ENCODE data around the gene URAD. TPM values are rescaled to one million over a fixed set of nuclear protein-coding genes. Genes with fewer than 3 reads are reported as not detected.

Gene URAD
- polyA plus RNA-seq, 6 donors from 2014 or later: not detected

GRCh38 chr13:27972478-27972820 lies 16.0 kb downstream of the URAD start:
- no peak overlapping the region for H3K27ac Mint-ChIP-seq
- H3K4me3 Mint-ChIP-seq: no peak overlapping the region
- peaks cover 28 to 45% (median 42%) of the 10 kb centered on the region in 3 donors for H3K4me1 Mint-ChIP-seq
- H3K9me3 Mint-ChIP-seq: peaks cover 0 to 3% (median 0%) of the 10 kb centered on the region in 7 donors
- H3K27me3 Mint-ChIP-seq: peaks cover 67 to 96% (median 82%) of the 10 kb centered on the region in 3 donors
- ATAC-seq (ENCODE audit: low read depth in 2 of 2) (no peak), DNase-seq (no peak)
- H3K36me3 Mint-ChIP-seq: no peaks in the 10 kb centered on the region

DNA sequence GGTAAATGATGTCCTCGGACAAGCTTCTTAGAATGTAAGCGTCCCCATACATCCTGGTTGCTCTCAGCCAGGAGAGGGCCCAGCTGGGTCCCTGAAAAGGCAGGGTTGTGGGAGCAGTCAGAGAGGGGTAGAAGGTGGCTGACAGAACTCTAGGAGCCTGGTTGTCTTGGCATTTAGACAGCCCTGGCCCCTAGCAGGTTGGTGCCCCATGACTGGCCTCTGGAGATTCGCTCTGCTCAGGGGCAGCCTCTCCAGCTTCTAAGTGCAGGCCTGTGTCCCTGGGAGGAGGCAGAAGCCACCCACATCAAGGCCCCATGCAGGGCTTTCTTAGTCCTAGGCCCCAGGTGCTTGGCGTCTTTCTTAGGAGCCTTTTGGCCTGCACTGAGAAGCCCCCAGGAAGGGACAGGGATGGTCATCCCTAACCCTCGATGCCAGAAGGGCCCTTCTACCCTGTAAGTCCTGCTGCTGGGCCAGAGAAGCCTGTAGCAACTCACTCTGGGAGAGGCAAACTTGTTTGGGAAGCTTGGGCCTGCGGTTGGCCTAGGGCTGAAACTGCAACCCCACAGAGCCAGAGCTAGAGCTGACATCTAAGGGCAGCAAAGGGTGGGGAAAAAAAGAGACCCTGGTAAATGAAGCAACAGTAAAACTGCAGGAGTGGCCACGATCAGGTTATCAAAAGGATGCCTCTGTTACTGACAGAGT lies 16.6 kb downstream of the URAD start:
- no peak for ATAC-seq (ENCODE audit: low read depth in 2 of 2)
- Mint-ChIP-seq H3K4me3 (peak overlapping the region in 3 of 8 donors; percentile 19 to 28 (median 25)), H3K27ac (no peak overlapping the region)

DNA sequence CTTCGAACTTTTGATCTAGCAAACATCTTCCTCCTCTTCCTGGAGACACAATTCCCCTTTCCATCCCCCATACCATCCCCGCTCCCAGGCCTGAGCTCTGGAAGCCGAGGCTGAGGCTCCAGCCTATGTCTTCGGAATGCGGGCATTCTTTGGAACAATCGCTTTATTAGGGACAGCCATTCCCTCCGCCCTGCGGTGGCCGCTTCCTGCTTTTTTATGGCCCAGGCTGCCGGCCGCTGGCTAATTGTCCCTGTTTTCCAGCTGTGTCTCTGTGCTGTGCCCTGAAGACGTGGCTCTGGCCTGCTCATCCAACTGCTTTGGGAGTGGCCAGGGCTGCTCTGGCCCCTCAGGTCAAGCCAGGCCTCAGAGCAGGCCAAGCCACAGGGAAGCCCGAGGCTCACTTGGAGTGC lies 17.3 kb downstream of the URAD start:
- peaks cover 0 to 3% (median 0%) of the 10 kb centered on the region in 7 donors for H3K9me3 Mint-ChIP-seq
- ATAC-seq (ENCODE audit: low read depth in 2 of 2) (no peak), DNase-seq (no peak)
- H3K27ac Mint-ChIP-seq: no peak overlapping the region
- H3K36me3 Mint-ChIP-seq: no peaks in the 10 kb centered on the region
- H3K4me3 Mint-ChIP-seq: peak overlapping the region in 3 of 8 donors; percentile 19 to 56 (median 28)
- peaks cover 63 to 96% (median 86%) of the 10 kb centered on the region in 3 donors for H3K27me3 Mint-ChIP-seq
- peaks cover 35 to 52% (median 46%) of the 10 kb centered on the region in 3 donors for H3K4me1 Mint-ChIP-seq

More for the DNA sequence above, 16.6 kb downstream of the URAD start:
- no peak for DNase-seq
- H3K9me3 Mint-ChIP-seq: peaks cover 0 to 3% (median 0%) of the 10 kb centered on the region in 7 donors
- H3K27me3 Mint-ChIP-seq: peaks cover 67 to 96% (median 83%) of the 10 kb centered on the region in 3 donors
- no peaks in the 10 kb centered on the region for H3K36me3 Mint-ChIP-seq
- peaks cover 32 to 49% (median 44%) of the 10 kb centered on the region in 3 donors for H3K4me1 Mint-ChIP-seq

DNA sequence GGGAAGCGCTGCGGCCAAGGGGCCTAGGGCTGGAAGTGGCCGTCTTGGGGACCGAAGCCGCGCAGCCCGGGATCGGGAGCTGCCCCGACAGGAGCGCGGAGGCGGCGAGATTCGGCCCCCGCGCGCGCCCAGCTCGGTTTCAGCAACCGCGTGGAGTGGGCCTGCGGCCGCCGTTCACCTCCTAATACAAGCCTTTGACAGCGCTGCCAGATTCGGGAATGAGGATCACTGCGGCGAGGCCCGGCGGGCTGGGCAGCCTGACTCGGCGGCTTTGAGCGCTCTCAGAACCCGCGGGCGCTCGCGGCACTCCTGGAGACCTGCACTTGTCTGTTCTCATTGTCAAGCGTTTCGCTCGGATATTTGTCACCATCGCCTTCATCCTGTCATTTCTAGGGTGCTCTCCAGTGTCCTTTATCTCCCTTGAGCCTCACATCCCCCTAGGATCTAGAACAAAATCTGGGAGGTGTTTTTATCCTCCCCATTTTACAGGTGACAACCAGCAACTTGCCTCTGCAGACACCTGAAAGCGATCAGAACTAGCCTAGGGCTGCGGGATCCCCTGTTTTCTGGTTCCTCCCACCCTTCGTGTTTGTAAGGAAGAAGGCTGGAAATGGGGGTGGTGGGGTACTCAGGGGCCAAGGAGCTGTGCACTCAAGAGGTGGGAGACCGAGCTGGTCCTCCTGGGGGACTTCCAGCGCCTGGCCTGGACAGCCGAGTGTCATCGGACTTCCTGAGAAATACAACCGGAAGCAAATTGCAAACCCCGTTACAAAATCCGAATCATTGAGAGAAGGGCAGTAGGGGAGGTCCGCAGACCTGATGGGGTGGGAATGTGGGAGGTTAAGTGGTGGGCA lies 17.9 kb downstream of the URAD start:
- H3K9me3 Mint-ChIP-seq: peaks cover 0 to 3% (median 0%) of the 10 kb centered on the region in 7 donors
- ATAC-seq (ENCODE audit: low read depth in 2 of 2) (no peak), DNase-seq (no peak)
- peaks cover 38 to 52% (median 46%) of the 10 kb centered on the region in 3 donors for H3K4me1 Mint-ChIP-seq
- H3K27ac Mint-ChIP-seq: peak overlapping the region in 2 of 6 donors; percentile 24 to 65
- H3K36me3 Mint-ChIP-seq: no peaks in the 10 kb centered on the region
- peaks cover 64 to 96% (median 86%) of the 10 kb centered on the region in 3 donors for H3K27me3 Mint-ChIP-seq
- H3K4me3 Mint-ChIP-seq: peak overlapping the region in 5 of 8 donors; percentile 31 to 61 (median 56)

GRCh38 chr13:27969866-27970229 lies 18.6 kb downstream of the URAD start:
- DNase-seq: no peak
- Mint-ChIP-seq H3K36me3 (no peaks in the 10 kb centered on the region), H3K4me3 (peak overlapping the region in 7 of 8 donors; percentile 16 to 88 (median 78)), H3K27me3 (peaks cover 64 to 96% (median 86%) of the 10 kb centered on the region in 3 donors), H3K27ac (peak overlapping the region in 2 of 6 donors; percentile 0 to 89), H3K4me1 (peaks cover 38 to 47% (median 43%) of the 10 kb centered on the region in 3 donors), H3K9me3 (peaks cover 0 to 3% (median 0%) of the 10 kb centered on the region in 7 donors)
- no peak for ATAC-seq (ENCODE audit: low read depth in 2 of 2)

GRCh38 chr13:27969082-27969865 lies 19.2 kb downstream of the URAD start, which contains the start of gene CDX2:
CDX2 (minus strand) TSS chr13:27969315; CDS start chr13:27969006, 309 bp downstream.
- Mint-ChIP-seq H3K27ac (peak within 1 kb of the TSS in 3 of 6 donors; percentile 0 to 90 (median 89)), H3K4me1 (peaks cover 38 to 47% (median 39%) of the 10 kb centered on the region in 3 donors), H3K36me3 (no peaks in the 10 kb centered on the region), H3K27me3 (peaks cover 59 to 94% (median 82%) of the 10 kb centered on the region in 3 donors), H3K4me3 (peak within 1 kb of the TSS; percentile 48 to 88 (median 86)), H3K9me3 (peaks cover 0 to 3% (median 0%) of the 10 kb centered on the region in 7 donors)
- DNase-seq (no peak), ATAC-seq (ENCODE audit: low read depth in 2 of 2) (peak; percentile 26 to 37)

GRCh38 chr13:27968316-27969081 lies 20.0 kb downstream of the URAD start:
- Mint-ChIP-seq H3K4me1 (peaks cover 38 to 47% (median 39%) of the 10 kb centered on the region in 3 donors), H3K36me3 (no peaks in the 10 kb centered on the region), H3K9me3 (peaks cover 0 to 3% (median 0%) of the 10 kb centered on the region in 7 donors), H3K27ac (peak overlapping the region in 1 of 6 donors; percentile 78), H3K4me3 (peak overlapping the region; percentile 2 to 87 (median 68)), H3K27me3 (peaks cover 56 to 94% (median 82%) of the 10 kb centered on the region in 3 donors)
- DNase-seq (no peak), ATAC-seq (ENCODE audit: low read depth in 2 of 2) (peak; percentile 18 to 32)

GRCh38 chr13:27967736-27968315 lies 20.7 kb downstream of the URAD start:
- Mint-ChIP-seq H3K27me3 (peaks cover 49 to 94% (median 79%) of the 10 kb centered on the region in 3 donors), H3K4me1 (peaks cover 38 to 47% (median 39%) of the 10 kb centered on the region in 3 donors), H3K4me3 (peak overlapping the region; percentile 69 to 88 (median 81)), H3K36me3 (no peaks in the 10 kb centered on the region), H3K27ac (peak overlapping the region in 3 of 6 donors; percentile 69 to 91 (median 83)), H3K9me3 (peaks cover 0 to 3% (median 0%) of the 10 kb centered on the region in 7 donors)
- no peak for ATAC-seq (ENCODE audit: low read depth in 2 of 2)
- no peak for DNase-seq

DNA sequence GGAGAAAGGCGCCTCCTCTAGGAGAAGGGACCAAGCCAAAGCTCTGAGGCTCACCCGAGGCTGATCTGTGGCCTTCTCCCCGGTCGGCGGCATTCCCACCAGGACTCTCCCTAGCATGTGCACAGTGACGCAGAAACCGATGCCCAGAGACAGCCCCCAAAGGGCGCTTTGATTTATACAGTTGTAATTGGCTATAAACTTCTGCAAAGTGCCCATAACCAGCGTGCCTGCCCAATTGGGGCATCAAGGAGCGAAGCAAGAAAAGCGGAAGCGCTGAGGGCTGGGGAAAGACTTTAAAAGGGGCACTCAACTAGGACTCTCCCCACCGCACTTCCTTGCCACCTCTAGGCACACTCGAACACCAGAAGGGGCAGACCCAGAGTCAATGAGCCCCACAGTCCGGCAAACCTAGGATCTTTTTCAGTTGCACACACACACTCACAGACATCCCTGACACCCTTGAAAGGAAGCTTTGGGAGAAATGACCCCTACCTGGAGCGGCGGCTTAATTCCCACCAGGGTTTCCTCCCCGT lies 21.2 kb downstream of the URAD start:
- Mint-ChIP-seq H3K9me3 (peaks cover 0 to 3% (median 0%) of the 10 kb centered on the region in 7 donors), H3K4me3 (peak overlapping the region; percentile 69 to 88 (median 81)), H3K27me3 (peaks cover 54 to 96% (median 84%) of the 10 kb centered on the region in 3 donors), H3K4me1 (peaks cover 38 to 50% (median 39%) of the 10 kb centered on the region in 3 donors), H3K27ac (peak overlapping the region in 3 of 6 donors; percentile 69 to 91 (median 83)), H3K36me3 (no peaks in the 10 kb centered on the region)
- peak; percentile 65 to 75 for ATAC-seq (ENCODE audit: low read depth in 2 of 2)
- DNase-seq: peak; percentile 41

DNA sequence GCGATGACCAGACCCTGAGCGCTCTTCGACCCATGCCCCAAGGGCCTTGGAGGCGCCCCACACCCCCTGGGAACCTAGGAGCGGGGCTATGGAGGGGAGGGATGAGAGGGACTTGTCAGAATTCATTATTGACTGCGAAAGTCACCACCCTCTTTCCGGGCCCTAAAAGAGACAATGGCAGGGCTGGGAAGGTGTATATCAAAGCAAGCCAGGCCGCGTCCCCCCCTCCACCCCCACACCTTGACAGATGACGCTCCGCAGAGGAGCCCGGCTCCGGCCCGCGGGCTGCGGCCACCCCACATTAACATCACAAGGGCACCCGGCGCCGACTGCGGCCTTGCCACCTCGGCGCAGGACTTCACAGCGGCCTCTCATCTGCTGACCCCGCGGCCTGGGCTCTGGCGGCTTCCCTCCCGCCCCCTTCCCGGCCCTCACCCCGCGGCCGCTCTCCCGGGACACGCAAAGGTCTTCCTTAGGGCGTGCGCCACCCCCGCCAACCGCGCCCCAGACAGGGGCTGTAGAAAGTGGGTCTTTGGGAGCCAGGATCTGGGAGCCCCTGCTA lies 21.8 kb downstream of the URAD start:
- H3K4me1 Mint-ChIP-seq: peaks cover 38 to 56% (median 40%) of the 10 kb centered on the region in 3 donors
- DNase-seq: no peak
- H3K4me3 Mint-ChIP-seq: peak overlapping the region; percentile 15 to 87 (median 76)
- peaks cover 59 to 97% (median 90%) of the 10 kb centered on the region in 3 donors for H3K27me3 Mint-ChIP-seq
- peak overlapping the region in 1 of 6 donors; percentile 86 for H3K27ac Mint-ChIP-seq
- ATAC-seq (ENCODE audit: low read depth in 2 of 2): no peak
- no peaks in the 10 kb centered on the region for H3K36me3 Mint-ChIP-seq
- H3K9me3 Mint-ChIP-seq: peaks cover 0 to 3% (median 0%) of the 10 kb centered on the region in 7 donors

All from naive B cell (primary cell).